NB4 (cell line): ENCODE measurements around the gene UBA3.

ENCODE experiments used
- DNase-seq: peaks from one replicate; pipeline ENCODE4 v3.0.0; 2010; ENCODE audit warnings: low read depth
- H3K4me3 ChIP-seq: one replicate; pipeline ENCODE4 v1.5.1; 2011; ENCODE audit warnings: mild to moderate bottlenecking, low read depth, low read length, moderate library complexity
- MYC ChIP-seq: IDR thresholded peaks from 2 replicates; pipeline ENCODE4 v1.6.1; 2011; ENCODE audit warnings: low read depth, low read length
- POLR2A ChIP-seq: IDR thresholded peaks from 2 replicates; pipeline ENCODE4 v1.6.1; 2011; ENCODE audit warnings: mild to moderate bottlenecking; ENCODE audit not compliant: insufficient read length; ENCODE audit errors: extremely low read depth
- TF ChIP-seq, protein P1 (sequence below): IDR thresholded peaks from 2 replicates; pipeline ENCODE4 v1.6.1; 2011; ENCODE audit warnings: low read depth, low read length
- TF ChIP-seq, protein P2 (sequence below): IDR thresholded peaks from one replicate; pipeline ENCODE4 v1.5.1; 2012; ENCODE audit warnings: low read depth, low read length

Gene UBA3

GRCh38 chr3:69048990-69049389 lies 31.2 kb downstream of the UBA3 start:
- DNase-seq: no peak
- peak overlapping the region; percentile 3 for H3K4me3 ChIP-seq
- no peak for TF ChIP-seq MYC
- no peak for TF ChIP-seq POLR2A
- TF ChIP-seq, protein P1, sequence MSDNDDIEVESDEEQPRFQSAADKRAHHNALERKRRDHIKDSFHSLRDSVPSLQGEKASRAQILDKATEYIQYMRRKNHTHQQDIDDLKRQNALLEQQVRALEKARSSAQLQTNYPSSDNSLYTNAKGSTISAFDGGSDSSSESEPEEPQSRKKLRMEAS: no peak
- TF ChIP-seq, protein P2, sequence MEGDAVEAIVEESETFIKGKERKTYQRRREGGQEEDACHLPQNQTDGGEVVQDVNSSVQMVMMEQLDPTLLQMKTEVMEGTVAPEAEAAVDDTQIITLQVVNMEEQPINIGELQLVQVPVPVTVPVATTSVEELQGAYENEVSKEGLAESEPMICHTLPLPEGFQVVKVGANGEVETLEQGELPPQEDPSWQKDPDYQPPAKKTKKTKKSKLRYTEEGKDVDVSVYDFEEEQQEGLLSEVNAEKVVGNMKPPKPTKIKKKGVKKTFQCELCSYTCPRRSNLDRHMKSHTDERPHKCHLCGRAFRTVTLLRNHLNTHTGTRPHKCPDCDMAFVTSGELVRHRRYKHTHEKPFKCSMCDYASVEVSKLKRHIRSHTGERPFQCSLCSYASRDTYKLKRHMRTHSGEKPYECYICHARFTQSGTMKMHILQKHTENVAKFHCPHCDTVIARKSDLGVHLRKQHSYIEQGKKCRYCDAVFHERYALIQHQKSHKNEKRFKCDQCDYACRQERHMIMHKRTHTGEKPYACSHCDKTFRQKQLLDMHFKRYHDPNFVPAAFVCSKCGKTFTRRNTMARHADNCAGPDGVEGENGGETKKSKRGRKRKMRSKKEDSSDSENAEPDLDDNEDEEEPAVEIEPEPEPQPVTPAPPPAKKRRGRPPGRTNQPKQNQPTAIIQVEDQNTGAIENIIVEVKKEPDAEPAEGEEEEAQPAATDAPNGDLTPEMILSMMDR: no peak

GRCh38 chr3:69044608-69045007 lies 35.6 kb downstream of the UBA3 start:
- DNase-seq: peak; percentile 21
- H3K4me3 ChIP-seq: no peak overlapping the region
- TF ChIP-seq POLR2A: no peak
- TF ChIP-seq MYC: no peak
- TF ChIP-seq, protein P1: no peak
- TF ChIP-seq, protein P2: no peak

DNA sequence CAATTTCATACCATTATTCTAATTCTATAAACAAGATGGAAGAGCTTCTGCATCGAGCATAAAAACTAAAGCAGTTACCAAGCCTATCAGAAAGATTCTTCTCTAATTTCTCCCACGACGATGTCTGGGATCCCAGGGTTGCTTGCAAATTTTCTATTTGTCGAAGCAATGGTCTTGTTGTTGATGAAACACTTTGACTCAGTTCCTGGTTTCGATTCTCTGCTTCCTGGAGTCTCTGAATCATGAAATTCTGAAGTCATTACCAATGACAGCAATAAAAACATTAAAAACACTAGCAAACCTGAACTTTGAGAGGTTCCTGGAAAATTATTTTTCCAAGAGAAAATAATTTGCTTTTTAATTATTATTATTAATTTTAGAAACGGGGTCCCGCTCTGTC lies 46.7 kb downstream of the UBA3 start:
- H3K4me3 ChIP-seq: no peak overlapping the region
- no peak for DNase-seq
- no peak for TF ChIP-seq MYC
- TF ChIP-seq POLR2A: no peak
- TF ChIP-seq, protein P1: no peak
- TF ChIP-seq, protein P2: no peak

DNA sequence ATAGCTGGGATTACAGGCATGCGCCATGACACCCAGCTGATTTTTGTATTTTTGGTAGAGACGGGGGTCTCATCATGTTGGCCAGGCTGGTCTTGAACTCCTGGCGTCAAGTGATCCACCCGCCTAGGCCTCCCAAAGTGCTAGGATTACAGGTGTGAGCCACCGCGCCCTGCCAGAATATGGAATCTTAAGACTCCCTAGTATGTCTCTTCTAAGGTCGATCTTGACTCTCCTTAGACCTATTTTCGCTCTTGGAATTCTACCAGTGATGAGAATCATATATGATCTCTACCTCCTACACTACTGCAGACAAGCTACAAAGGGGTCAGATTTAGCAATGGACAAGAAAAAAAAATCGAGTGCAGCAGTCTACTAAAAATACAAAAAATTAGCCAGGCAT lies 47.4 kb downstream of the UBA3 start:
- H3K4me3 ChIP-seq: no peak overlapping the region
- DNase-seq: no peak
- TF ChIP-seq, protein P1: no peak
- TF ChIP-seq MYC (no peak), POLR2A (no peak)
- TF ChIP-seq, protein P2: no peak

DNA sequence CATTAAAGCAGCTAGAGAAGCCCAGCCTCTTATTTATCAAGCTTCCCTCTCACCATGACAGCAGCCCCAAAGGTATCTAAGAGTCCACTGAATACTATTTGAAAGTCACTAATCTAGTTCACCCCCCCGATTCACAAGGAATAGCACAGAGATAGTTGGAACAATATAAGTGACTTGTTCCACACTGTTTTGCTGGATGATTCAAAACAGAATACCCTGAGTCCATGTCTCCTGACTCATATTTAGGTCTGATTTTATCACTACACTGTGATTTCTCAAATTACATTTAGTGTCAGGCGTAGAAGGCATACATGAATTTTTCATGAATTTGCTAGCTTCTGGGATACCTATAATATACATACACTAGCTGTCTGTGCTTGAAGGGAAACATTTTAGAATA lies 48.0 kb downstream of the UBA3 start:
- H3K4me3 ChIP-seq: no peak overlapping the region
- DNase-seq: no peak
- TF ChIP-seq, protein P1: no peak
- TF ChIP-seq, protein P2: no peak
- TF ChIP-seq POLR2A: no peak
- TF ChIP-seq MYC: no peak

- DNase-seq: no peak
- TF ChIP-seq, protein P2: no peak
- TF ChIP-seq MYC (no peak), POLR2A (no peak)
- TF ChIP-seq, protein P1: no peak
- H3K4me3 ChIP-seq: no peak overlapping the region
Observed at GRCh38 chr3:69031635-69032034, 48.5 kb downstream of the UBA3 start.
